GM19035 (cell line): ENCODE data around the gene IMMT.

Source experiments
- ATAC-seq: cut with Tn5 transposase; IDR thresholded peaks from one replicate; pipeline ENCODE4 v1.9.1; 2021; ENCODE audit not compliant: unreplicated experiment

Gene IMMT

DNA sequence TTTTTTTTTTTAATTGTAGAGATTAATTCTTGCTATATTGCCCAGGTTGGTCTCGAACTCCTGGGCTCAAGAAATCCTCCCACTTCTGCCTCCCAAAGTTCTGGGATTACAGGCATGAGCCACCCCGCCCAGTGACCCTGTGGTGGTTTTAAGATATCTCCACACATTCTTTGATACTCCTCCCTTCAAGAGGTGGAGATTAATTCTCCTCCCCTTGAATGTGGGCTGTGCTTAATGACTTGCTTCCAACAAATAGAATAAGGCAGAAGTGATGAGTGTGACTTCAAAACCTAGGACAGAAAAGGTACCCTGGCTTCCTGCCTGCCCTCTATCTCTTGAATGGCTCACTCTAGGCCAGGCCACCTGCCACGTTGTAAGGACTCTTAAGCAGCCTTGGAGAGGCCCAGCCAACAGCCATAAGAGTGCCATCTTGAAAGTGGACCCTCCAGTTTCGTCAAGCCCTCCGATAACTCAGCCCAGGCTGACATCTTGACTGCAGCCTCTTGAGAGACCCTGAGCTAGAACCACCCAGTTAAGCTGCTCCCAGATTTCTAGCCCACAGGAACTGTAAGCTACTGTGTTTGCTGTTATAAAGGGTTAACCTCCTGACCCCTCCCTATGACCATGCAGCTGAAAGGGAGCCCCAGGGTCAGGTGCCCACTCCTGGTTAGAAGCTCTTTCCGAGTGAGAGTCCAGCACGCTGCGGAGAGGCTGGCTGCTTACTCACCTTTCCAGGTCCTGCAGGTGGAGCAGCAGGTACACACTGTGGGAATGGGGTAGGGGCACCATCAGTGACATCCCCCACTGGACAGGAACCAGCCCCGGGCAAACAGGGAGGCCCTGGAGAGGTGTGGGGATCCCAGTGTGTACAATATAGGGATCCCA lies 31.6 kb upstream of the IMMT start:
- no peak for ATAC-seq

DNA sequence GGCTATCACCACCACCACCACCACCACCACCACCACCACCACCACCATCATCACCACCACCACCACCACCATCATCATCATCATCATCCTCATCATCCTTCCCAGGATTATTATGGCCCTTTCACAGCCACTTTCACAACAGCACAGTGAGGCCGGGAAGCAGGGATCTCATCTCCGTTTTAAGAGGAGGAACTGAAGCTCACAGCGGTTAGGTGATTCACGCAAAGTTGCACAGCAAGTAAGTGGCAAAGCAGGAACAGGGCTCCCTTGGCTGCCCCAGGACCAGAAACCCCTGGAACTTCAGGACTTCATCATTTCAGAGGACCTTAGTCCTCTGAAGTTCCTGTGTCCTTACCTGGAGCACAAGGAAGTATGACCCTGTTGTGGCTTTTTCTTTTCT lies 30.8 kb upstream of the IMMT start:
- no peak for ATAC-seq

DNA sequence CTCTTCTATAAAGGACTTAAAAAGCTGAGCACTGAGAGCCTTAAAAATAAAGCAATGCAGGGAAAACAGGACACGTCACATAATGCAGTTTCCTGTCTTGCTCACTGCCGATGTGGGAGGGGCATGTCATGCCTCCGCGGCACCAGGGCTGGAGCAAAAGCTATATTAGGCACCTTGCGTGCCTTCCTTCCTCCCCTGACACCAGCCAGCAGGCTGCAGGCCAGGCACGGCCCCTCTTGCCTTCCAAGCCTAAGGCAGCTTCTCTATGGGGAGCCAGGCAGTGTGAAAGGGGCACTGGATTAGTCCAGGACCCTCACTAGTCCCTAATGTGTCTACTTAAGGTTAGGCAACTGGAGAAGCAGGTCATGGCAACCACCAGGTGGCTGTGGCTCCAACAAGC lies 30.3 kb upstream of the IMMT start:
- peak; percentile 58 for ATAC-seq

DNA sequence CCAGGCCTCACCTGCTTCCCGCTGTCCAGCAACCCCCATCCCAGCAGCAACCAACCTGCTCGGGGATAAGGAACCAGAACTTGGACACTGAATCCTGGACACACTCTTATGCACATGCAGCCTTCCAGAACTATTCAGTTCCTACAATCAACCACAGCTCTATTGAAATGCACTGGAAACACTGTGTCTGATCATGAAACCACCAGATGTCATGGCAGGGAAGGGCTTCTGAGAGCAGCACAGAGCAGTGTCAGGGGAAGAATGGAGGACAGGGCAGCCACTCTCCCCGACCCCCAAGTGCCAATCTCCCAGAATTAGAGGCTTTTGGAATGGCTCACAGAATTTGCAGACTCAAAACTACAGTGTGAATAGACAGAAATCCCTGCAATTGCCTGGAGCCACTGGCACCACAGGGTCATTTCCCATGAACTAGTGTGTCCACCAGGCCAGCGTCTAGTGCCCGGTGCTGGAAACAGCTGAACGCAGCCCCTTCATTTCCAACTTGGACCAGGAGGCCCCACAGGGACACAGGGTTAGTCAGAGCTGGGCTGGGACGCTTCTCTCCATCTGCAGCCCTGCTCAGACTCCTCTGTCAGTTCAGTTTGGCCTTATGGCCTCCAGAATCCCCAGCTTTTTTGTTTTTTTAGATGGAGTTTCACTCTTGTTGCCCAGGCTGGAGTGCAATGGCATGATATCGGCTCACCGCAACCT lies 29.5 kb upstream of the IMMT start:
- ATAC-seq: no peak

DNA sequence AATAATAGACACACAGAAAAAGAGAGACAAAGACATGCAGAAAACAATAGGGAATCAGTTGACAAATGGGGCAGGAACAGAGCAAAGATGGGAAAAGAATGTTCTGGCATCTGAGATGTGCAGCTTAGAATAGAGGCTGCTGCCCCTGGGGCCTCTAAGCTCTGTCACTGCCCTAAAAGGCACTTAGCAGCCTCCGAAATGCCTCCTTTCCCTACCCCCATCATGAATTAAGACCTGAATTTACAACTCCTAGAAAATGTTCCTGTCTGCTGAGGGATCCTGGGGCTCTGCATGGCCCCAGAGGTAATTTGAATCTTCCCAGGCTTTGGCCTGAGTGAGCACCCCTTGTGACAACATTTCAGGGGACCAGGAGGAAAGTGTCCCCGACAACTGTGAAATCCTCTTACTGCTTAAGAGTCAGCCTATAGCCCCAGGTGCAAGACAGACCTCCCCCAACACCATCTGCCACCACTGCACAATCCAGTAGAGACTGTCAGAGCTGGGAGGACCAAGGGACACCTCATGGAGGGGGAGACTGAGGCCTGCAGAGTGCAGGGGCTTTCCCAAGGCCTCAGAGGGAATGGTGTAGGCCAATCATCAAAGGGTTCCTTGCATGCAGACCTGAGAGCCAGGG lies 28.8 kb upstream of the IMMT start:
- no peak for ATAC-seq

DNA sequence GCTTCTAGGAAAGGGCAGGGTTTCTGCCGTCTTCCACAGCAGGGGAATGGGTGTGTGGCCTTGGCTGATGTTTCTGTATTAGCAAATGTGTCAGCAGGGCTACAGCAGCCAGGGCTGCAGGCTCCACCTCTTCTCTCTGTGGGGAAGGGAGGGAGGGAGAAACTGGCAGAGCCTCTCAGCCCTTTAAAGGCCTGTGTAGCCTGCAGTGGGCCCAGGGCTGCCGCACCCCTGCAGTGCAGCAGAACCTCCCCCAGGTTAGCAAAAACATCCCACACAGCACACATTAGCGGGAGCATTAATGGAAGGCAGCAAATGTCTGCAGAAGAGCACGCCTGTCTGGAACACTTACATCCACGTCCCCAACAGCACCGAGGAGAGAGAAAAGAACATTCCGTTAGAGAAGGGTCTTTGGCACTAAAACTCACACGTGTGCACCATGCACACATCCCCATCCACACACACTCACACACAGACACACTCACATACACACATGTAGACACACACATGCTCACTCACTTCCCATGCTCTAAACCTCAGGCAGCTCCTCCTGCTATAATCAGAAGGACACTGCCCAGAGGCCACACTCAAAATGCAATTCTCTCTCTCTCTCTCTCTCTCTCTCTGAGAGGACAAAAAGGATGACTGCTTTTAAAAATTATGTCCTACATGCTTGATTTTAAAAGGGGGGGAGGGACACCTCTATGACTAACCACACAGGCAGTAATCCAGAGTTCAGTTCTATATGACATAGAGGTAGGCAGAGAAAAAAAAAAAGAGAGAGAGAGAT lies 28.1 kb upstream of the IMMT start:
- ATAC-seq: no peak

DNA sequence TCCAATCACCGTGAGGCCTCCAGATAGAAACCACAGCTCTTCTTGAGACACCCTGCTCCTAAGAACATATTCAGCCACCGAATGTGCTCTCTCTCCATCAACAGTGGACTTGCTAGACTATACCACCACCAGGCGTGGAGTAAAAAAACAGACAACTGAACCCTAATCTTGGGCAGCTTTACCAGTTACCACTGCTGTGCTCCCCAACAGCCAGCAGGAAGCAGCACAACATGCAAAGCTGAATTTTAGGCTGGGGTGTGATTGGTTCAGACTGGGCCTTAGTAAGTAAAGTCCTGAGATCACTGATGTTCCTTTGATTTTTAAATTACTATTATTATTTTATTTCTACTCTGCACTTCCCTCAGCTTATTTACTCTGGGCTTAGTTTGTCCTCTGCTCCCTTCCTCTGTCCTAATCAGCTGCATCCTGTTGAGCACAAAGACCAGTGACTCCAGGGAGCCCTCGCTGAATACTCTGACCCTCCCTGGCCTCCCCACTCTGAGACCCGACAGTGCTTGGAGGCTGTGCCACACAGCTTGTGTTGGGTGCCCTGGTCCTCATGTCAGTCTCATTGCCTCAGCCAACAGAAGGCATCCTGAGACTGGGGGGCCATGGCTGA lies 25.9 kb upstream of the IMMT start:
- no peak for ATAC-seq

DNA sequence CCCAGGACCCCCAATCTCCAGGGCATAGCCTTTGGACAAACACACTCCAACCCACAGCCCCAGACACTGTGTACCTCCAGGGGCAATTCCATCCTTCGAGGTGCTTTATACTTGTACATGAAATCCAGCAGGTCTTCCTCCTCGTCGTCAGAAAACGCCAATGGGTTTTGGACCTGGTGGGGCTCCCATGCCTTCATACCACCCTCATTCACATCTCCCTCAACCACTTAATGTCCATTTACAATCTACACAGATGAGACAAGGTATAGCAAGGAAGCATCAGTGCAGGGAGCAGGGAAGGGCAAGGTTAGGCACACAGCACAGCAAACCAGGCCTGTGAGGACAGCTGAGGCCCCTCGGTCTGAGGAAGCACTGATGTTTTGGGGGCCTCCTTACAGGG lies 24.6 kb upstream of the IMMT start:
- no peak for ATAC-seq

DNA sequence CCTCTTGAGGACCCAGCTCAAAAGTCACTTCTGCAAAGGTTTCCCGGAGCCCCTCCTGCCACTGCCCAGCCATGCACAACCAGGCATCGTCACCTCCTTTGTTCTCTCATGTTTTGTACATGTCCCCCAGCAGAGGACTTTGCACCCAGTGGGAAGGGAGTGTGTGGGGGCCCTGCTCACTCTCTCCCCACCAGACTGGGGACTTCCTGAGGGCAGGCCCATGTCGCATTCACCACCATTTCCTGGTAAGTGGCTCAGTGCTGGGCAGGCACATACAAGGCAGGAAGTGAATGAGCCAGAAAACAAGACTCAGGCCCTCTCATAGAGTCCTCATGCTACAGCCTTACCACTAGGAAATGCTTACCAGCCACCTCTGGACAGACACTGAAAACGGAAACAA lies 22.9 kb upstream of the IMMT start:
- no peak for ATAC-seq

DNA sequence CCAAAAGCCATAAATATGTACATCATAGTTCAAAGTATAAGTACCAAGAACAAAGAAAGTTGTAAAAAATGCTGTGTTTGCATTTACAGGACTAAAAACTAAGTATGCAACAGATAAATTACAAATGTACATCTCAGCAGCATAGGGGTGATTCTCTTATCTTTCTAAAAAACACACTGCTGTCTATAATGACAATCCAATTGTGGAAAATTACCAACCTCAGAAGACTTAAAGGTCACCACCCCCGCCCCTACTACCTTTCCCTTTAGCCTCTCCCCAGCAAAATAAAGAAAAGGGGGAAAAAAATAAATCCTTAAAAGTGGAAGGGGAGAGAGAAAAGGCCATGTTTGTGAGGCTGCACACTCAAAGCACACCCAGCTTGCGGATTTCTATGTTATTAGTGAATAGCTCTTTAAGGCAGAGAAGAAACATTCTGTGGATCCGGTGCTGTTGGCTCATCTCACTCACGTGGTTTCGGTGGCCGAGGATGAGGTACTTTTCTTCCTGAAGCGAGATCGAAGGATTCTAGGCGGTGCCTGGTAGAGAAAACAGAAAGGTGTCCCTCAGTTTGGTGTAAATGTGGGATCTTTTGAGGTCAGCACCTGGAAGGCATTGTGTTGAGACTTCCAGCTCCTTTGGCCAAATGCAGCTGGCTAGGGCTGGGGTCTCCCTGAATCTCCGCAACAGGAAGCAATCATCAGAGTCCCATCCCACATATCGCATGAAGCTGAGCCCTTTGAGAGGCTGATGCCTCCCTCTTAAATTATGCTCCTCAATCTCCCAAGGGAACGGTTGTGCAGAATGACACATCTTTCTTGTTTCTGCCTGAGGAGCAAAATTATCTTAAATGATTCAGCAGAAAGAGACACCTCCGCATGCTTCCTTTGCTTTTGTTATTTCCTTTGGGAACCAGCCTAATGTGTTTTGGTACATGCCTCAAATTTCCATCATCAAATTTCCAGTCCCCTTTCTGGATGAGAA lies 21.6 kb upstream of the IMMT start:
- ATAC-seq: no peak

DNA sequence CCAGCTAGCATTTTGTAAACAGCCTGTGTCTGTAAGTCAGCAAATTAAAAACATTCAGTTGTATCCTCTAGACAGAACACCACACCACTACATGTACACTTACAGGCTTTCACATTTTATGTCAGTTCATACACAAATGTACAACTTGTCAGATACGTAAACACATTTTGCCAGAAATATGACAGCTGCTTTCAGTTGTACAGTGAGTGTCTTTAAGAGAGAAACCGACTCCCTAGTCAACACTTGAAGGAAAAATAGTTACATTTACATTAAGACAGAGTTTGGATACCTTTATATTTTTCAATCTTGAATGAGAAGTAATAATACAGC lies 19.2 kb upstream of the IMMT start:
- no peak for ATAC-seq

DNA sequence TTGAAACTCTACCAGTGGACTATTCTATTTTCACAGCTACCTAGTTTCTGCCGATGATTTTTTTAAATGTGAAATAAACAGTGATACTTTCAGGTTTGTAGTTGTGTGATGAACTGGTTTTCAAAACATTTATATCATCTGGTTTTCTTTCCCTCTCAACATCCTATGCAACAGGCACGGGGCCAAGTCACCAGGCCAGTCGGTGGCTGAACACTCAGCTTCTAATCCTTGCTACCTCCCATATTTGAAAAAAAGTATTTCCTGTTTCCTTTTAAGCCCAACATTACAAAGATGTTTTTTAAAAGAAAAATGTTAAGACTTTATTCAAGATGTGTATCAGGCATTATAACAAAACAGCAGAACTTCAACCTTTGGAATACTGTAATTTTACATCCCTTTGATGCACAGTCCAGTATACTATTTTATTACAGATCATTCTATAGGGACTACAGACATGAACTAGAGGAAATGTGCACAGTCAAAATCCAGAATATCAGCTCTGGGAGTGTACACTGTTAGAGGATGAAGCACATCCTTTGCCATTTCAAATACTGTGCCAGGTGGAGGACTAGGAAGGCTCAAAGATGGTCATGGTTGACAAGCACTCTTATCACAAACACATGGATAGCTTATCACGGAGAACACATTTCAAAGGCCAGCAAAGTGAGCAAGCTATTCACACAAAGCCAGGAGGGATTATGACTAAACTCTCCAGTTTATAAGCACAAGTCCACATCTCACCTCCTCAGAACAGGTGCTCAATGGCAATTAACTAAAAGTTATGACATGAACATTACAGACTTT lies 18.6 kb upstream of the IMMT start:
- ATAC-seq: no peak

DNA sequence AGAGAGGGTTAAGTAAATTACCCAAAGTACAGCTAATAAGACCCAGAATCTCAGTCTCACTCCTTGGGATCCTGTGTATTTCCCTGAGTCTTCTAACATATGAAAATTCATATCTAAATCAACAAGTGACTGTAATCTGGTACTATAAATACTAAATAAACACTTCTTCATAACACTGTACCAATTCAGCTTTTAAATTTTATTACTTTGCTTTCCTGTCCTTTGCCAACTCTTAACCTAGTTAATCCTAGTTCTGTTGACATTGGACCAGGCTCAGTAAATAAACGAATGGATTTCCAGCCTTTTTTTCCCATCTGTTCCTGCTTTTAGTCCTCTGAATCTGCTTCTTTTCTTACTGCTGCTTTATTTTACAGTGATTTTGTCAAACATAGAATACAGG lies 17.8 kb upstream of the IMMT start:
- no peak for ATAC-seq

DNA sequence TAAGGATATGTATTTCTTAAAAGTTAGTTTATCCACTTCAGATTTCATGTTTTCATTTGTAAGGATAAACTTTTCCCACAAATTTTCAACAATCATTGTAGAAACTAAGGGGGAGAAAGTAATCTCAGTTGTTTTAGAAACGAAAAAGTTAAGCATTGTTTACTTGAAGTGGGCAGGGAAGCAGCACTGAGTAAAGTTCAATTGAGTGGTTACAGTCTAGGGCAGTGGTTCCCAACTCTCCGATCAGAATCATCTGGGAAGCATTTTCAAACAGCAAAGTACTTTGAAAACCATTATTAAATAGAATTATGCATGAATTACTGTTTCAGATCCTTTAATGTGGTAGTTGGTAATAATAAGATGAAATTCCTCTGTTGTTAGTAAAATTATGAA lies 16.5 kb upstream of the IMMT start:
- ATAC-seq: no peak

DNA sequence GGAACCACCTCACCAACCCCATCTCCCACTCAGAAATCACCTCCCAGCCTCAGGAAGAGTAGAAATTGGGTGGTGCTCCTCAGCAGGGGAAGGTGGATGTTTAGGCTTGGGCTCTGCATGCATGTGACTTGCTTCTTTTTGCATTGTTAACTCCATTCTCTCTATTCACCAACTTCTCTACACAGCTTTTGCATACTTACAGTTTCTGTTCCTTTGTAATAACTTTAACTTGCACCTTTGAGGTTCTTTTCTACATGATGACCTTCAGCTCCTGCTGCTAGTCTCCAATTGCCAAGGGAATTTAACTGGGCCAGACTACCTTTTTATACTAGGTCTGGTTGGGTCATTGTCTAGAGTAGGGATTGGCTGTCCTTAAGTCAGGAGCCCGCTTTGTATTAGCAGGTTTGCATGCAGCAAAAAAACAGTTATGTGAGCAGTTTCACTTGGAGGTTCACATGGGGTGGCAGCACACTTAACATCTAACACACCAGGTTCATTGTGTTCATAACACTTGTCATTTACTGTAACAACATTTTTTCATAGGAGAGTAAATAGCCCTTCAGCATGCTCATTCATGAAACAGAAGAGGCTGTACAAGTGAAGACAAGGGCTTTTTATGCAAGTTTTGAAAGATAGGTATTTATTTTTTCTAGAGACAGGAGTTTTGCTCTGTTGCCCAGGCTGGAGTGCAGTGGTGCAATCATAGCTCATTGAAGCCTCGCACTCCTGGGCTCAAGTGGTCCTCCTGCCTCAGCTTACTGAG lies 16.0 kb upstream of the IMMT start:
- no peak for ATAC-seq

DNA sequence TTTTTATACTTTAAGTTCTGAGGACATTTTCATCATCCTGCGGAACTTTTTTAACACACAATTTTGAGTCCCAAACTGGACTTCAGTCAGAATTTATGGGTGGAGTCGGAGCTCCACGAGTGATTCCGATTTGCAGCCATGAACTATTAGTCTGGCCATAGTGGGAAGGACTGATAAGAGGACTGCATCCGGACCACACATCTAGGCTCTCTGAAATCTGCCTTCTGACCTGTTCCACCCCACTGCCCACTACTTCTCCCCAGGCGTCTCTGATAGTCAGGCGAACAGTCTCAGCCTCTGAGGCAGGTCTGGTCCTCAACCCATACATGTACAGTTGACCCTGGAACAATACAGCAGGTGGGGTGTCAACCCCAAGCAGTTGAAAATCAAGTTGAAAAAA lies 9.2 kb upstream of the IMMT start:
- no peak for ATAC-seq

DNA sequence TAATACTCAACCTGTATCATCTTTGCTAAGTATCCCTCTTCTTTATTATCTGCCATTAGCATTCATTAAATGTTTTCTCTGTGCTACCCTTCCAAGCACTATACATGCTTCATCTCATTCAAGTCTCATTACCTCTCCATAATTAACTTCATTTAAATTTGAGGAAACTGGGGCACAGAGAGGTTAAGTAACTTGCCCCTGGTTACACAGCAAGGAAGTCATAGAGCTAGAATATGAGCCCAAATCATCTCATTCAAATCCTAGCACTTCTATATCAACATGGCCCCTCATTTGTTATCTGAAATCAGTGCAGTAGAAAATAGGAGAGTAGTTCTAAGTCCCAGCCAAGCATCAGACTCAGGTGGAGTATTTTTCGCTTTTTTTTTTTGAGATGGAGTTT lies 8.4 kb upstream of the IMMT start:
- no peak for ATAC-seq

DNA sequence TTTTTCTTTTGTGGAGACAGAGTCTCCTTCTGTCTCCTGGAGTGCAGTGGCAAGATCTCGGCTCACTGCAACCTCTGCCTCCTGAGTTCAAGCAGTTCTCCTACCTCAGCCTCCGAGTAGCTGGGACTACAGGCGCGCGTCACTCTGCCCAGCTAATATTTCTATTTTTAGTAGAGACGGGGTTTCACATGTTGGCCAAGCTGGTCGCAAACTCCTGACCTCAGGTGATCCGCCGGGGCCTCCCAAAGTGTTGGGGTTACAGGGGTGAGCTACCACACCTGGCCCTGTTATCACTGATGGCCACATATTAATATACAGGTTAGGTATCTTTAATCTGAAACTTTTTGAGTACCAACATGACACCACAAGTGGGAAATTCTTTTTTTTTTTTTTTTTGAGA lies 7.4 kb upstream of the IMMT start:
- ATAC-seq: no peak
